HepG2 (cell line): Measurements from ENCODE around the gene CCDC142. TPM values are rescaled to one million over a fixed set of nuclear protein-coding genes. Genes with fewer than 3 reads are reported as not detected.
A peak's percentile ranks its signal among the peaks of the same experiment; 100 is the strongest.

ENCODE experiments used
- AGO1 ChIP-seq: fragments of 200-400 bp; formaldehyde crosslinking; IDR thresholded peaks from 2 replicates; pipeline ENCODE4 v1.6.1; 2017; ENCODE audit warnings: mild to moderate bottlenecking, low read depth, low read length, moderate library complexity; ENCODE audit not compliant: poor library complexity, severe bottlenecking
- BORCS8-MEF2B ChIP-seq: sonication (generic); formaldehyde crosslinking; IDR thresholded peaks from 2 replicates; pipeline ENCODE4 v1.8.0; 2022; ENCODE audit warnings: mild to moderate bottlenecking, missing genetic modification reagents
- FOXK1 ChIP-seq: sonication (generic); formaldehyde crosslinking; IDR thresholded peaks from 2 replicates; pipeline ENCODE4 v1.4.0; 2020; ENCODE audit warnings: low read depth, missing genetic modification reagents, borderline replicate concordance
- TBX3 ChIP-seq: fragments of 450-650 bp; IDR thresholded peaks from 2 replicates; pipeline ENCODE4 v1.6.1; 2017; ENCODE audit warnings: antibody characterized with exemption, mild to moderate bottlenecking, inconsistent platforms, borderline replicate concordance
- ZNF235 ChIP-seq: sonication (generic); formaldehyde crosslinking; IDR thresholded peaks from 2 replicates; pipeline ENCODE4 v1.8.1; 2023; ENCODE audit warnings: mild to moderate bottlenecking, missing genetic modification reagents, borderline replicate concordance
- ZSCAN30 ChIP-seq: sonication (generic); formaldehyde crosslinking; IDR thresholded peaks from 2 replicates; pipeline ENCODE4 v1.5.0; 2020; ENCODE audit warnings: mild to moderate bottlenecking, missing genetic modification reagents
- polyA plus RNA-seq, 8 experiments: library from polyadenylated mRNA; depleted of rRNA in 3 of 8; stranded (reverse) in 7 of 8; unstranded in 1 of 8; fragments of >200 nt; fragmentation: Illumina TruSeq in 4 of 8; extraction: Trizol in 4 of 8; gene quantifications; 2 replicates each; pipeline versions ENCODE4 v1.2.1 to v1.2.3, GENCODE V29; 2011 to 2016; ENCODE audit warnings: low read depth in 4 of 8, missing spikeins in 1 of 8, mixed read lengths in 1 of 8; ENCODE audit not compliant: insufficient read depth in 1 of 8
- total RNA-seq, 5 experiments: library from RNA; depleted of rRNA; stranded (reverse); fragments of >200 nt; fragmentation: Illumina TruSeq; extraction: Trizol; gene quantifications; 2 replicates each; pipeline ENCODE4 v1.2.3, GENCODE V29; 2016; ENCODE audit warnings: low read depth in 1 of 5
- TF ChIP-seq, protein P1 (sequence below): sonication (generic); formaldehyde crosslinking; IDR thresholded peaks from 2 replicates; pipeline ENCODE4 v1.5.1; 2020; ENCODE audit warnings: mild to moderate bottlenecking, missing genetic modification reagents
- TF ChIP-seq, protein P2 (sequence below): sonication (generic); formaldehyde crosslinking; IDR thresholded peaks from 2 replicates; pipeline ENCODE4 v1.4.0; 2020; ENCODE audit warnings: missing genetic modification reagents
- TF ChIP-seq, protein P3 (sequence below): IDR thresholded peaks from 2 replicates; pipeline ENCODE4 v1.6.1; 2018; ENCODE audit warnings: missing genetic modification reagents, mild to moderate bottlenecking, missing compliant biosample characterization
- TF ChIP-seq, protein P4 (sequence below): sonication (generic); formaldehyde crosslinking; IDR thresholded peaks from 2 replicates; pipeline ENCODE4 v1.4.0; 2020; ENCODE audit warnings: mild to moderate bottlenecking, missing genetic modification reagents
- TF ChIP-seq, protein P5 (sequence below): sonication (generic); formaldehyde crosslinking; IDR thresholded peaks from 2 replicates; pipeline ENCODE4 v1.4.0; 2020; ENCODE audit warnings: missing genetic modification reagents, low read depth, mild to moderate bottlenecking, borderline replicate concordance

The CCDC142 gene
- total and polyA plus RNA-seq, 2 of the 13 experiments (the other 11 are each of a cell fraction or from before 2014, with no cell fraction given) = 14.7 to 30.4 TPM

DNA sequence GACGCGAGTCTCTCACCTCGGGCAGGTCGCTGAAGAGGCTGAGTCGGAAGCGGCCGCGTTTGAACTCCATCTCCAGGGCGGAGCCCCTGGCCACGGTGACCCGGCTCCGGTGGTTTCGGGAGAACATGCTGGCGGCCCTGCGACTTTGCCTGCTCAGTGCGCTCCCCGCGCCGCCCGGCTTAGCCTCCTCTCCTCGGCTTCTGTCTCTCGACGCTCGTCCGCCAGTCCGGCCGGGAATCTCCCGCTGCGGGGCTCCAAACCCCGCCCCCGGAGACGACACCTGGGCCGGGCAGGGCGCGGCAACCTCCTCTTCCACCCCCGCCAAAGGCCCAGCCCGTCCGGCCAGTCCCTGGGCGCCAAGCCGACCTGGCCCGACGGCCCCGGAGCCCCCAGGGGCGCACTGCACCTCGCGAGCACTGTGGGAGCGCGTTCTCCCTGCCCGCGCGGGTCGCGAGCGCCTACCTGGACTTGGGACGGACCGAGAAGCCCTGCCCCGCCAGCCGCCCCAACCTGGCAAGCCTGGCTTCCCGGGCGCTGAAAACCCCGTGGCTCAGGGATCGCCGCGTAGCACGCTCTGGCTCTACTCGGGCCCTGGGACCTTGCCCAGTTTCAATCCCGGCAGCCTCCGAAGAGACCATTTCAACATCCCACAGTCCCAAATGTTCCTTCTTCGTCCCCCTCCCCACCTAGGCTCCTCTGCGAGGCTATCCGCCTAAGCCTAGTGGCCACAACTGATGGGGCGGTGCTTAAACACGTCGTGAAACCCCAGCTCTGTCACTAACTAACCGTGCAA is 40.9 kb downstream of the CCDC142 start, which contains the start of gene RTKN (continued):
- TF ChIP-seq, protein P1, sequence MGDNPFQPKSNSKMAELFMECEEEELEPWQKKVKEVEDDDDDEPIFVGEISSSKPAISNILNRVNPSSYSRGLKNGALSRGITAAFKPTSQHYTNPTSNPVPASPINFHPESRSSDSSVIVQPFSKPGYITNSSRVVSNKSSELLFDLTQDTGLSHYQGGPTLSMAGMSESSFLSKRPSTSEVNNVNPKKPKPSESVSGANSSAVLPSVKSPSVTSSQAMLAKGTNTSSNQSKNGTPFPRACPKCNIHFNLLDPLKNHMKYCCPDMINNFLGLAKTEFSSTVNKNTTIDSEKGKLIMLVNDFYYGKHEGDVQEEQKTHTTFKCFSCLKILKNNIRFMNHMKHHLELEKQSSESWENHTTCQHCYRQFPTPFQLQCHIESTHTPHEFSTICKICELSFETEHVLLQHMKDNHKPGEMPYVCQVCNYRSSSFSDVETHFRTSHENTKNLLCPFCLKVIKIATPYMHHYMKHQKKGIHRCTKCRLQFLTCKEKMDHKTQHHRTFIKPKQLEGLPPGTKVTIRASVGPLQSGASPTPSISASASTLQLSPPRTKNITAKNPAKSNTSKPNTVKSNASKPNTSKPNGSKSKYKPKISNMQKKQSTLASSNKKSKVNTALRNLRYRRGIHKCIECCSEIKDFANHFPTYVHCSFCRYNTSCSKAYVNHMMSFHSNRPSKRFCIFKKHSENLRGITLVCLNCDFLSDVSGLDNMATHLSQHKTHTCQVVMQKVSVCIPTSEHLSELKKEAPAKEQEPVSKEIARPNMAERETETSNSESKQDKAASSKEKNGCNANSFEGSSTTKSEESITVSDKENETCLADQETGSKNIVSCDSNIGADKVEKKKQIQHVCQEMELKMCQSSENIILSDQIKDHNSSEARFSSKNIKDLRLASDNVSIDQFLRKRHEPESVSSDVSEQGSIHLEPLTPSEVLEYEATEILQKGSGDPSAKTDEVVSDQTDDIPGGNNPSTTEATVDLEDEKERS (CRISPR knock-in tag) = peak; percentile 94
- 0 out of 2 replicates have a peak, but pooled peaks have one; percentile 87 for TF ChIP-seq ZNF235 (CRISPR knock-in tag)
- TF ChIP-seq, protein P2, sequence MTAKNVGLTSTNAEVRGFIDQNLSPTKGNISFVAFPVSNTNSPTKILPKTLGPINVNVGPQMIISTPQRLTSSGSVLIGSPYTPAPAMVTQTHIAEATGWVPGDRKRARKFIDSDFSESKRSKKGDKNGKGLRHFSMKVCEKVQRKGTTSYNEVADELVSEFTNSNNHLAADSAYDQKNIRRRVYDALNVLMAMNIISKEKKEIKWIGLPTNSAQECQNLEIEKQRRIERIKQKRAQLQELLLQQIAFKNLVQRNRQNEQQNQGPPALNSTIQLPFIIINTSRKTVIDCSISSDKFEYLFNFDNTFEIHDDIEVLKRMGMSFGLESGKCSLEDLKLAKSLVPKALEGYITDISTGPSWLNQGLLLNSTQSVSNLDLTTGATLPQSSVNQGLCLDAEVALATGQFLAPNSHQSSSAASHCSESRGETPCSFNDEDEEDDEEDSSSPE (CRISPR knock-in tag) = peak; percentile 73; the same call in 1 of the 2 replicates
- TF ChIP-seq, protein P3, sequence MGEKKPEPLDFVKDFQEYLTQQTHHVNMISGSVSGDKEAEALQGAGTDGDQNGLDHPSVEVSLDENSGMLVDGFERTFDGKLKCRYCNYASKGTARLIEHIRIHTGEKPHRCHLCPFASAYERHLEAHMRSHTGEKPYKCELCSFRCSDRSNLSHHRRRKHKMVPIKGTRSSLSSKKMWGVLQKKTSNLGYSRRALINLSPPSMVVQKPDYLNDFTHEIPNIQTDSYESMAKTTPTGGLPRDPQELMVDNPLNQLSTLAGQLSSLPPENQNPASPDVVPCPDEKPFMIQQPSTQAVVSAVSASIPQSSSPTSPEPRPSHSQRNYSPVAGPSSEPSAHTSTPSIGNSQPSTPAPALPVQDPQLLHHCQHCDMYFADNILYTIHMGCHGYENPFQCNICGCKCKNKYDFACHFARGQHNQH (CRISPR knock-in tag) = peak; percentile 80
- peak; percentile 76; the same call in 1 of the 2 replicates for TF ChIP-seq BORCS8-MEF2B (CRISPR knock-in tag)
- TF ChIP-seq TBX3 = peak; percentile 38; the same call in 1 of the 2 replicates
- no peak for TF ChIP-seq AGO1
- peak; percentile 43; the same call in 1 of the 2 replicates for TF ChIP-seq FOXK1 (CRISPR knock-in tag)
- TF ChIP-seq, protein P4, sequence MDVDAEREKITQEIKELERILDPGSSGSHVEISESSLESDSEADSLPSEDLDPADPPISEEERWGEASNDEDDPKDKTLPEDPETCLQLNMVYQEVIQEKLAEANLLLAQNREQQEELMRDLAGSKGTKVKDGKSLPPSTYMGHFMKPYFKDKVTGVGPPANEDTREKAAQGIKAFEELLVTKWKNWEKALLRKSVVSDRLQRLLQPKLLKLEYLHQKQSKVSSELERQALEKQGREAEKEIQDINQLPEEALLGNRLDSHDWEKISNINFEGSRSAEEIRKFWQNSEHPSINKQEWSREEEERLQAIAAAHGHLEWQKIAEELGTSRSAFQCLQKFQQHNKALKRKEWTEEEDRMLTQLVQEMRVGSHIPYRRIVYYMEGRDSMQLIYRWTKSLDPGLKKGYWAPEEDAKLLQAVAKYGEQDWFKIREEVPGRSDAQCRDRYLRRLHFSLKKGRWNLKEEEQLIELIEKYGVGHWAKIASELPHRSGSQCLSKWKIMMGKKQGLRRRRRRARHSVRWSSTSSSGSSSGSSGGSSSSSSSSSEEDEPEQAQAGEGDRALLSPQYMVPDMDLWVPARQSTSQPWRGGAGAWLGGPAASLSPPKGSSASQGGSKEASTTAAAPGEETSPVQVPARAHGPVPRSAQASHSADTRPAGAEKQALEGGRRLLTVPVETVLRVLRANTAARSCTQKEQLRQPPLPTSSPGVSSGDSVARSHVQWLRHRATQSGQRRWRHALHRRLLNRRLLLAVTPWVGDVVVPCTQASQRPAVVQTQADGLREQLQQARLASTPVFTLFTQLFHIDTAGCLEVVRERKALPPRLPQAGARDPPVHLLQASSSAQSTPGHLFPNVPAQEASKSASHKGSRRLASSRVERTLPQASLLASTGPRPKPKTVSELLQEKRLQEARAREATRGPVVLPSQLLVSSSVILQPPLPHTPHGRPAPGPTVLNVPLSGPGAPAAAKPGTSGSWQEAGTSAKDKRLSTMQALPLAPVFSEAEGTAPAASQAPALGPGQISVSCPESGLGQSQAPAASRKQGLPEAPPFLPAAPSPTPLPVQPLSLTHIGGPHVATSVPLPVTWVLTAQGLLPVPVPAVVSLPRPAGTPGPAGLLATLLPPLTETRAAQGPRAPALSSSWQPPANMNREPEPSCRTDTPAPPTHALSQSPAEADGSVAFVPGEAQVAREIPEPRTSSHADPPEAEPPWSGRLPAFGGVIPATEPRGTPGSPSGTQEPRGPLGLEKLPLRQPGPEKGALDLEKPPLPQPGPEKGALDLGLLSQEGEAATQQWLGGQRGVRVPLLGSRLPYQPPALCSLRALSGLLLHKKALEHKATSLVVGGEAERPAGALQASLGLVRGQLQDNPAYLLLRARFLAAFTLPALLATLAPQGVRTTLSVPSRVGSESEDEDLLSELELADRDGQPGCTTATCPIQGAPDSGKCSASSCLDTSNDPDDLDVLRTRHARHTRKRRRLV = no peak
- no peak for TF ChIP-seq ZSCAN30
- TF ChIP-seq, protein P5, sequence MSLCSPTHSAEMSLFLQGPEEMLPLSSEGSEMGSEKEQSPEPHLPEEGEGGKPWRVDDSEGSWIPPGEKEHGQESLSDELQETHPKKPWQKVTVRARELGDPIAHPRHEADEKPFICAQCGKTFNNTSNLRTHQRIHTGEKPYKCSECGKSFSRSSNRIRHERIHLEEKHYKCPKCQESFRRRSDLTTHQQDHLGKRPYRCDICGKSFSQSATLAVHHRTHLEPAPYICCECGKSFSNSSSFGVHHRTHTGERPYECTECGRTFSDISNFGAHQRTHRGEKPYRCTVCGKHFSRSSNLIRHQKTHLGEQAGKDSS (CRISPR knock-in tag) = peak; percentile 93; the same call in 1 of the 2 replicates
